AG04449 (cell line): ENCODE results near the gene APBA2.

Source experiments
- CTCF ChIA-PET: fragments of 350-600 bp; formaldehyde crosslinking; extraction: SDS; loops from one replicate; lab custom pipeline; 2021; ENCODE audit warnings: antibody characterized with exemption; lab: Yijun Ruan, JAX
- POLR2A ChIA-PET: fragments of 400-600, 350-600 bp; formaldehyde crosslinking; extraction: SDS; loops from one replicate; lab custom pipeline; 2020; ENCODE audit warnings: antibody characterized with exemption, inconsistent platforms; lab: Yijun Ruan, JAX
- DNase-seq: peaks from one replicate; pipeline ENCODE4 v3.0.0-alpha.2; 2010; ENCODE audit warnings: low read depth, low spot score
- H3K4me3 ChIP-seq: 2 replicates; pipeline ENCODE4 v1.5.1; 2011; ENCODE audit warnings: low read depth, mild to moderate bottlenecking, control low read depth, low read length
- TF ChIP-seq, protein P1 (sequence below): IDR thresholded peaks from one replicate; pipeline ENCODE4 v1.5.1; 2011; ENCODE audit warnings: mild to moderate bottlenecking, moderate library complexity, low read length, control low read depth, inconsistent platforms; ENCODE audit not compliant: insufficient read depth; ENCODE audit errors: missing control alignments

The APBA2 gene

DNA sequence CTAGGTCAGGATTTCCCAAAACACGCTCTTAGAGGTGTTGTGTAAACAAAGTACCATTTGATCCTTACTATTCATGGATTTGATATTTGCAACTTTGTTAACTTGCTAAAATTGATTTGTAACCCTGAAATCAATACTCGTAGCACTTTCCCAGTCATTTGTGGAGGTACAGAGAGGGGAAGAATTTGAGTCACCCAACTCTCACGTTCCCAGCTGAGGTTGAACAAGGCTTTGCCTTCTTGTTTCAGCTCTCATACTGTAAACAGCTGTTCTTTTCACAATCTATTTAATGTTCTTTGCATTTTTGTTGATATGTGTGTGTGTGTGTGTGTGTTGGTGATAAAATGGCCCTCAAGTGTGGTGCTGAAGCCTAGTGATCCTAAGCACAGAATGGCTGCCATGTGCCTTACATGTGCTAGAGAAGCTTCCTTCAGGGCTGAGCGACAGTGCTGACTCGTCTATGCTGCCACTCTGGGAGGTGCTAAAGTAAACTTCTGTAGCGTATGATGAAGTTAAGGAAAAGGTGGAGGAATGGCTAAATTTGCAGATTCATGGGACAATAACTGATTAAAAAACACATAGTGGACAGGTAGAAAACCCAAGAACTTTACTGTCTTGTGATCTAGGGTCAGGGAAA lies 173.2 kb downstream of the APBA2 start:
- POLR2A ChIA-PET, result no interaction called here
- CTCF ChIA-PET, result interaction anchor here (0.6 to 0.9 kb wide), 2 partner anchors 19 to 37 kb away, joined by 3 read pairs; no protein-coding TSS in a partner anchor
- DNase-seq, result no peak
- H3K4me3 ChIP-seq, result no peak overlapping the region
- TF ChIP-seq, protein P1, sequence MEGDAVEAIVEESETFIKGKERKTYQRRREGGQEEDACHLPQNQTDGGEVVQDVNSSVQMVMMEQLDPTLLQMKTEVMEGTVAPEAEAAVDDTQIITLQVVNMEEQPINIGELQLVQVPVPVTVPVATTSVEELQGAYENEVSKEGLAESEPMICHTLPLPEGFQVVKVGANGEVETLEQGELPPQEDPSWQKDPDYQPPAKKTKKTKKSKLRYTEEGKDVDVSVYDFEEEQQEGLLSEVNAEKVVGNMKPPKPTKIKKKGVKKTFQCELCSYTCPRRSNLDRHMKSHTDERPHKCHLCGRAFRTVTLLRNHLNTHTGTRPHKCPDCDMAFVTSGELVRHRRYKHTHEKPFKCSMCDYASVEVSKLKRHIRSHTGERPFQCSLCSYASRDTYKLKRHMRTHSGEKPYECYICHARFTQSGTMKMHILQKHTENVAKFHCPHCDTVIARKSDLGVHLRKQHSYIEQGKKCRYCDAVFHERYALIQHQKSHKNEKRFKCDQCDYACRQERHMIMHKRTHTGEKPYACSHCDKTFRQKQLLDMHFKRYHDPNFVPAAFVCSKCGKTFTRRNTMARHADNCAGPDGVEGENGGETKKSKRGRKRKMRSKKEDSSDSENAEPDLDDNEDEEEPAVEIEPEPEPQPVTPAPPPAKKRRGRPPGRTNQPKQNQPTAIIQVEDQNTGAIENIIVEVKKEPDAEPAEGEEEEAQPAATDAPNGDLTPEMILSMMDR, result no peak

GRCh38 chr15:29059871-29060640 lies 174.3 kb downstream of the APBA2 start:
- no peak for DNase-seq
- ChIA-PET CTCF (interaction anchor here (0.7 to 0.9 kb wide), 2 partner anchors 36 to 42 kb away, joined by 3 to 4 read pairs; no protein-coding TSS in a partner anchor), POLR2A (no interaction called here)
- no peak overlapping the region for H3K4me3 ChIP-seq
- TF ChIP-seq, protein P1, result no peak

DNA sequence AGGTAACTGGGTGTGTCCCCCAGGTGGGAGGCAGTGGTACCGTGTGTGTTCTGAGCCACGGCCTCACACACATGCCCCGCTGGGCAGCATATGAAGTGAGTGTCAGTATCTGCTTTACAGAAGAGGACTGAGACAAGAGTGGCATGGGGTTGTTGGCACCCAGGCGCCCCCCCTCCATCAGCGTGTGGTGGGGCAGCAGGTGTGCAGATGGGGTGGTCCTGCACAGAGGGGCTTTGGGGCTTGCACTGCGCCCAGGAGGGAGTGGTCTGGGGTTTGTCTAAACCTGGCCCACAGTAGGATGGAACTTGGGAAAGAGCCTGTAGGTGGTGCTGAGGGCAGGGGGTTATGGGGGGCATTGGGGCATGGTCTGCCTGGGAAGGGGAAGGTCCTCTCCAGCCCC lies 176.0 kb downstream of the APBA2 start:
- TF ChIP-seq, protein P1, result no peak
- ChIA-PET POLR2A (no interaction called here), CTCF (interaction anchor here (0.9 to 1.2 kb wide), 2 partner anchors 32 to 42 kb away, joined by 3 to 4 read pairs; no protein-coding TSS in a partner anchor)
- H3K4me3 ChIP-seq, result no peak overlapping the region
- DNase-seq, result no peak

DNA sequence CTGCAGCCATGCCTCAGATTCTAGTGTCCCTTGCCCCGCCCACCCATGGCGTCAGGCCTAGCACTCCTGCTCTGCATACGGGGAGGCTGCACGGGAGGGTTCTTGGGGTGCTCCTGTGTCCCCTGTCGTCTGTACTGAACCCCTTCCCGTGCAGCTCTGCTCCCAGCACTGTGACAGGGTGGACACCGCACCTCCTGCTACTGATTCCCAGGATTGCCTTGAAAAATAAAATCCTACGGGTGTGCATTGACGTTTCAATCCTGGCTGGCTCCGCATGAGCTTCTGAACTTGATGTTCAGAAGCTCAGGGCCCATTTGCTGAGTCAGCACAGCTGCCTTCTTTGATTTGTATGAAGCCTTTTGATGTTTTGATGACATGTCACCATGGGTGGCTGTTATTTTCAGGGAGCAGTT lies 176.4 kb downstream of the APBA2 start:
- TF ChIP-seq, protein P1, result no peak
- CTCF ChIA-PET, result interaction anchor here (0.9 to 1.2 kb wide), 2 partner anchors 32 to 42 kb away, joined by 3 to 4 read pairs; no protein-coding TSS in a partner anchor
- no peak overlapping the region for H3K4me3 ChIP-seq
- POLR2A ChIA-PET, result no interaction called here
- no peak for DNase-seq

DNA sequence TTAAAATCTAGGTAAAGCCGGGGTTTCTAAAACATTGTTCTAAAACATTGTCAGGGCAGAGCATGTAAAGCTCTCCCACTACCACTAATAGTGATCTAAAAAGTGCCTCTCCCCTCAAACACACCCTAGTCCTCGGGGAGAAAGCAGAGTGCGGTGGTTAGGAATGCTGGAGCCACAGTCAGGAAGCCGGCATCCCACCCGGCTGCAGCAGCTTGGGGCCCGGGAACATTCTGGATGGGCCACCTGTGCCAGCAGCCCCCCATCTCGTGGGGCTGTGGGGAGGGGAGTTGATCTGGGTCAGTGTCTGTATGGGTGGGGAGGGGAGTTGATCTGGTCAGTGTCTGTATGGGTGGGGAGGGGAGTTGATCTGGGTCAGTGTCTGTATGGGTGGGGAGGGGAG lies 176.9 kb downstream of the APBA2 start:
- no peak overlapping the region for H3K4me3 ChIP-seq
- DNase-seq, result no peak
- POLR2A ChIA-PET, result no interaction called here
- TF ChIP-seq, protein P1, result no peak
- CTCF ChIA-PET, result interaction anchor here (0.9 to 1.2 kb wide), 2 partner anchors 31 to 41 kb away, joined by 3 to 4 read pairs; no protein-coding TSS in a partner anchor

DNA sequence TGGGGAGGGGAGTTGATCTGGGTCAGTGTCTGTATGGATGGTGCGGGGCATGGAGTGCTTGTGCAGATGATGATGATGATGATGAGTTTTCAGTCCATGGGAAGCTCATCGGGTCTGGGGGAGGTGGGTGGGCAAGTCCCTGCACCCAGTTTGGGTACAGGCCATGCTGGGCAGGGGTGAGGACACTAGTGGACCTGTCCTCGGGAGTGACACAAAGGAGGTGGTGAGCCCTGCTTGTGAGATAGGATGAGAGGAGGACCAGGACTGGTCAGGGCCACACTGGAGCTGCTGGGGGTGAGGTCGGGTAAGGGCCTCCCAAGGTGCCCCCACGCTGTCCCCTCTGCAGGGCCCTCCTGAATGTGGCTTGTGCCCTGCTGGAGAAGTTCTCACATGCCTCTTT lies 177.9 kb downstream of the APBA2 start:
- DNase-seq, result no peak
- POLR2A ChIA-PET, result no interaction called here
- no peak overlapping the region for H3K4me3 ChIP-seq
- CTCF ChIA-PET, result no interaction called here
- TF ChIP-seq, protein P1, result no peak
